Activated CD8-positive, alpha-beta memory T cell treated with anti-CD3 and anti-CD28 coated beads for 36 hours (primary cell): Measurements from ENCODE around the gene RASA3. TPM values are rescaled to one million over a fixed set of nuclear protein-coding genes. Genes with fewer than 3 reads are reported as not detected.
"Not testable (repeated sequence)": the region's sequence is repeated elsewhere in the genome, so short reads cannot be mapped to it uniquely, and the experiment has no call there.

Experiments used
- CTCF ChIA-PET: fragments of 350-600 bp; sonication (Branson Sonifier 250); formaldehyde crosslinking; loops from one replicate; lab custom pipeline; 2021; ENCODE audit warnings: antibody characterized with exemption; lab: Charles Lee
- POLR2A ChIA-PET: fragments of 350-600 bp; sonication (Branson Sonifier 250); formaldehyde crosslinking; loops from one replicate; lab custom pipeline; 2021; ENCODE audit warnings: antibody characterized with exemption; lab: Charles Lee
- total RNA-seq, 2 experiments: library from RNA; stranded (reverse); gene quantifications; one replicate each; pipeline ENCODE4 v1.2.3, GENCODE V29; 2021

RASA3 gene
- total RNA-seq, 2 experiments from 2014 or later: 22.1 to 22.5 TPM

- ChIA-PET CTCF (no interaction called here), POLR2A (no interaction called here)
Observed at GRCh38 chr13:114099918-114100445, 32.4 kb downstream of the RASA3 start.

GRCh38 chr13:114099191-114099590, 33.2 kb downstream of the RASA3 start:
- ChIA-PET POLR2A (interaction anchor here (0.7 kb wide), 1 partner anchor 27 kb away, joined by 7 read pairs; no protein-coding TSS in a partner anchor), CTCF (no interaction called here)

- CTCF ChIA-PET: not testable (repeated sequence)
Observed at GRCh38 chr13:114098689-114099056, 33.8 kb downstream of the RASA3 start.

GRCh38 chr13:114097893-114098688, 34.3 kb downstream of the RASA3 start:
- POLR2A ChIA-PET: no interaction called here
- CTCF ChIA-PET: no interaction called here

More at GRCh38 chr13:114098689-114099056, 33.8 kb downstream of the RASA3 start:
- POLR2A ChIA-PET: interaction anchor here (0.7 kb wide), 1 partner anchor 27 kb away, joined by 7 read pairs; no protein-coding TSS in a partner anchor

- CTCF ChIA-PET: no interaction called here
Observed at GRCh38 chr13:114097212-114097892, 35.1 kb downstream of the RASA3 start.

GRCh38 chr13:114096811-114097211, 35.6 kb downstream of the RASA3 start:
- POLR2A ChIA-PET: no interaction called here
- CTCF ChIA-PET: no interaction called here

More at GRCh38 chr13:114097212-114097892, 35.1 kb downstream of the RASA3 start:
- POLR2A ChIA-PET: no interaction called here

- POLR2A ChIA-PET: interaction anchor here (0.9 kb wide), 1 partner anchor 29 kb away, joined by 3 read pairs; no protein-coding TSS in a partner anchor
Observed at GRCh38 chr13:114096031-114096485, 36.4 kb downstream of the RASA3 start.

GRCh38 chr13:114095486-114095885, 36.9 kb downstream of the RASA3 start:
- POLR2A ChIA-PET: interaction anchor here (0.9 kb wide), 1 partner anchor 28 kb away, joined by 3 read pairs; no protein-coding TSS in a partner anchor
- CTCF ChIA-PET: no interaction called here

More at GRCh38 chr13:114096031-114096485, 36.4 kb downstream of the RASA3 start:
- CTCF ChIA-PET: no interaction called here

GRCh38 chr13:114093118-114093517, 39.3 kb downstream of the RASA3 start:
- ChIA-PET POLR2A (no interaction called here), CTCF (no interaction called here)

GRCh38 chr13:114092468-114092867, 40.0 kb downstream of the RASA3 start:
- POLR2A ChIA-PET: no interaction called here
- CTCF ChIA-PET: no interaction called here

GRCh38 chr13:114090476-114090875, 41.9 kb downstream of the RASA3 start:
- POLR2A ChIA-PET: no interaction called here

GRCh38 chr13:114089751-114090400, 42.5 kb downstream of the RASA3 start:
- ChIA-PET POLR2A (interaction anchor here (0.5 kb wide), 1 partner anchor 28 kb away, joined by 3 read pairs; no protein-coding TSS in a partner anchor), CTCF (no interaction called here)

More at GRCh38 chr13:114090476-114090875, 41.9 kb downstream of the RASA3 start:
- CTCF ChIA-PET: no interaction called here

- CTCF ChIA-PET: no interaction called here
- POLR2A ChIA-PET: interaction anchor here (0.5 kb wide), 1 partner anchor 28 kb away, joined by 3 read pairs; no protein-coding TSS in a partner anchor
Observed at GRCh38 chr13:114089341-114089740, 43.1 kb downstream of the RASA3 start.

- ChIA-PET CTCF (no interaction called here), POLR2A (no interaction called here)
Observed at GRCh38 chr13:114088863-114089262, 43.6 kb downstream of the RASA3 start.

GRCh38 chr13:114088234-114088633, 44.2 kb downstream of the RASA3 start:
- ChIA-PET CTCF (no interaction called here), POLR2A (interaction anchor here (0.8 kb wide), 1 partner anchor 41 kb away, joined by 5 read pairs; no protein-coding TSS in a partner anchor)

- ChIA-PET POLR2A (interaction anchor here (0.8 kb wide), 1 partner anchor 40 kb away, joined by 5 read pairs; no protein-coding TSS in a partner anchor), CTCF (no interaction called here)
Observed at GRCh38 chr13:114087430-114087829, 45.0 kb downstream of the RASA3 start.

- POLR2A ChIA-PET: no interaction called here
- CTCF ChIA-PET: no interaction called here
Observed at GRCh38 chr13:114082849-114083645, 49.4 kb downstream of the RASA3 start.
